Fibroblast of pulmonary artery (primary cell): Measurements from ENCODE around the gene TCEA2.

Experiments used
- DNase-seq: peaks from one replicate; pipeline ENCODE4 v3.0.0-alpha.2; 2010; ENCODE audit warnings: low read depth
- H3K4me3 ChIP-seq: replicated peaks from 2 replicates; pipeline ENCODE4 v1.5.1; 2011; ENCODE audit warnings: low read depth, mild to moderate bottlenecking, control low read depth, low read length, moderate library complexity
- TF ChIP-seq, protein P1 (sequence below): IDR thresholded peaks from 2 replicates; pipeline ENCODE4 v1.5.1; 2011; ENCODE audit warnings: mild to moderate bottlenecking, control low read depth, low read length, inconsistent platforms; ENCODE audit errors: missing control alignments

Gene TCEA2

GRCh38 chr20:64106435-64106961 is 43.5 kb downstream of the TCEA2 start:
- H3K4me3 ChIP-seq: no peak overlapping the region
- no peak for DNase-seq
- TF ChIP-seq, protein P1, sequence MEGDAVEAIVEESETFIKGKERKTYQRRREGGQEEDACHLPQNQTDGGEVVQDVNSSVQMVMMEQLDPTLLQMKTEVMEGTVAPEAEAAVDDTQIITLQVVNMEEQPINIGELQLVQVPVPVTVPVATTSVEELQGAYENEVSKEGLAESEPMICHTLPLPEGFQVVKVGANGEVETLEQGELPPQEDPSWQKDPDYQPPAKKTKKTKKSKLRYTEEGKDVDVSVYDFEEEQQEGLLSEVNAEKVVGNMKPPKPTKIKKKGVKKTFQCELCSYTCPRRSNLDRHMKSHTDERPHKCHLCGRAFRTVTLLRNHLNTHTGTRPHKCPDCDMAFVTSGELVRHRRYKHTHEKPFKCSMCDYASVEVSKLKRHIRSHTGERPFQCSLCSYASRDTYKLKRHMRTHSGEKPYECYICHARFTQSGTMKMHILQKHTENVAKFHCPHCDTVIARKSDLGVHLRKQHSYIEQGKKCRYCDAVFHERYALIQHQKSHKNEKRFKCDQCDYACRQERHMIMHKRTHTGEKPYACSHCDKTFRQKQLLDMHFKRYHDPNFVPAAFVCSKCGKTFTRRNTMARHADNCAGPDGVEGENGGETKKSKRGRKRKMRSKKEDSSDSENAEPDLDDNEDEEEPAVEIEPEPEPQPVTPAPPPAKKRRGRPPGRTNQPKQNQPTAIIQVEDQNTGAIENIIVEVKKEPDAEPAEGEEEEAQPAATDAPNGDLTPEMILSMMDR: no peak

DNA sequence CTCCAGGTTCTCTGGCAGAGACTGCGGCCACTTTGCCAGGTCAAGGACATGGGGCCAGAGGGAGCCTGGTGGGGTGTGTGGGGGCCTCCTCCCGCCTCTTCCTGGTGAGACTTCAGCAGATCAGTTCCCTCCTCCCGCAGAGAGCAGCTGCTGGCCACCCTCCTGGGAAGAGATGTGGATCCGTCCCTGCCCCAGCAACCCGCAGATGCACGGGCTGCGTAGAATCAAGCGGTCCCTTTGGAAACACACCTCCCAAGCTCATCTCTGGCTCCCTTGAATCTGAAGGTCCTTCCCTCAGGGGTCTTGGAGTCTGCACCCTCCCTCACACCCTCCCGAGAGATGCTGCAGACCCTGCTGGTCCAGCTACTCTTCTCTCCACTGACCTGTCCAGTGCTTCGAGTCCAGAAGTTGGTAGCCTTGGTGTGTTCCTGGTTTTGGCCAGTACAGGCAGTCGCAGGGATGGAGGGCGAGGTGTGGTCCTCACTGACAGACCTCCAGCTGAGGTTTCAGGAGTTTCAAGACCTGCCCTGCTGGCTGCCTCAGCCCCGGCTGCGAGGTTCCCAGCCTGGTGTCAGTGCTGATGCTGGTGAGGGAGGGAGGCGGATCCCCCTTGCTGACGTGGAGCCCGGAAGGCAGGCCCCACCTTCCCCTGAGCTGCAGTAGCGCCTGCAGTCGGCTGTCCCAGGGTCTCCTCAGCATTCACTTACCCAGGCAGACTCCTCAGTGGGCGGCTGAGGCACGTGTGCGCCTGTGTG is 44.2 kb downstream of the TCEA2 start, which contains the start of gene NPBWR2:
NPBWR2 (minus strand) TSS at position 585 of the 755 bp plus-strand sequence. CDS start 734 bp downstream, outside the sequence.
- DNase-seq: no peak
- TF ChIP-seq, protein P1: no peak
- no peak within 1 kb of the TSS for H3K4me3 ChIP-seq

- TF ChIP-seq, protein P1: no peak
- DNase-seq: no peak
- H3K4me3 ChIP-seq: no peak overlapping the region
Observed at GRCh38 chr20:64107736-64108457, 44.9 kb downstream of the TCEA2 start.

GRCh38 chr20:64108731-64109681 is 46.0 kb downstream of the TCEA2 start:
- no peak overlapping the region for H3K4me3 ChIP-seq
- DNase-seq: no peak
- TF ChIP-seq, protein P1: no peak

DNA sequence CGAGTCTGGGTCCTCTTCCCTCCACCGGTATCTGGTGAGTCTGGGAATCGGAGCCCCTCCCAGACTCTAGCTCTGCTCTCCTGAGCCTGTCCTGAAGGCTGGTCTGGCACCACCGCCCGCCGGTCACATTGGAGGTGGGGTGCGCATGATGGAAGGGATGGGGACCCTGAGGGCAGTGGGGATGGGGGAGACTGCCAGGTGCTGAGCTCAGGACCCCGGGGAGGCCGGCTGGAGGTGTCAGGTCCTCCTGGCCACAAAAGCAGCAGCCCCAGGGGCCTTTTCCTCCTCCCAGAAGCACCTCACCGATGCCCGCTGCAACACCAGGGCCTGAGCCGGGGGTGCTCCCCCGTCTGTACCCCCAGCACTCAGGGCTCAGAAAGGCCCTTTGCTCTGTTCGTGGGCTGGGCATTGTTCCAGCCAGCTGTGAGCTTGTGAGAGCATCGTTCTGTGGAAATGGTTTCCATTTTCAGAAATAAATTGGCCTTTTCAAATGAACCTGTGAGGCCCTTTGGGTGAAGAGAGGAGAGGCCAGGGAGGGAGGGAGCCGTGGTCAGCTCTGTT is 46.9 kb downstream of the TCEA2 start:
- TF ChIP-seq, protein P1: no peak
- no peak for DNase-seq
- H3K4me3 ChIP-seq: no peak overlapping the region
